HEK293 (cell line): ENCODE data around the gene CRTAP.

Experiments
- KLF10 ChIP-seq: fragments of 450-650 bp; IDR thresholded peaks from 2 replicates; pipeline ENCODE4 v1.5.1; 2018; ENCODE audit warnings: missing biosample characterization, mild to moderate bottlenecking, missing genetic modification characterization
- ZFHX2 ChIP-seq: fragments of 450-650 bp; formaldehyde crosslinking; conservative IDR thresholded peaks from 2 replicates; pipeline ENCODE4 v1.5.1; 2016; ENCODE audit warnings: missing biosample characterization, missing genetic modification characterization
- ZNF19 ChIP-seq: fragments of 450-650 bp; formaldehyde crosslinking; IDR thresholded peaks from 2 replicates; pipeline ENCODE4; 2016; ENCODE audit warnings: missing biosample characterization, missing genetic modification characterization, low read depth
- ZNF214 ChIP-seq: fragments of 450-650 bp; formaldehyde crosslinking; IDR thresholded peaks from 2 replicates; pipeline ENCODE4 v1.5.1; 2017; ENCODE audit warnings: missing biosample characterization, mild to moderate bottlenecking, missing genetic modification characterization, borderline replicate concordance
- ZNF362 ChIP-seq: fragments of 450-650 bp; formaldehyde crosslinking; IDR thresholded peaks from 2 replicates; pipeline ENCODE4 v1.5.1; 2016; ENCODE audit warnings: missing biosample characterization, missing genetic modification characterization
- ZSCAN23 ChIP-seq: fragments of 450-650 bp; formaldehyde crosslinking; IDR thresholded peaks from 2 replicates; pipeline ENCODE4 v1.5.1; 2016; ENCODE audit warnings: missing biosample characterization, missing genetic modification characterization
- ZXDB ChIP-seq: fragments of 450-650 bp; formaldehyde crosslinking; IDR thresholded peaks from 2 replicates; pipeline ENCODE4 v1.5.1; 2016; ENCODE audit warnings: missing biosample characterization, missing genetic modification characterization
- TF ChIP-seq, protein P1 (sequence below): fragments of 450-650 bp; formaldehyde crosslinking; IDR thresholded peaks from 2 replicates; pipeline ENCODE4 v1.5.1; 2016; ENCODE audit warnings: missing biosample characterization, missing genetic modification characterization

DNA sequence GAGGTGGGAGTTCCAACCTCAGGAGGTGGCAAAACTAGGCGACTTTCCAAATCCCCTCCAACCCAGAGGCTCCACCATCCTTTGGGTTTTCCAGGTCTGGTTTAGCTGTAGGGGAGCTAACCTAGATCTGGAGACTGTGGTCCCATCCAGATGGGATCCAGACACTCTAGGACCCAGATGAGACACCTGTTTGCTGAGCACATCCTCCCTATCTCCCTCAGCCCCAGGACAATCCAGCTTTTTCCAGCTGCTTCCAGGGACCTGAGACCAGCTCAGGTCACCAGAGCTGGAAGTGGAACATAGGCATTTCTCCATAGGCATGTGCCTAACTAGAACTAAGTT, 18.2 kb downstream of the CRTAP start:
- no peak for TF ChIP-seq ZFHX2
- TF ChIP-seq, protein P1, sequence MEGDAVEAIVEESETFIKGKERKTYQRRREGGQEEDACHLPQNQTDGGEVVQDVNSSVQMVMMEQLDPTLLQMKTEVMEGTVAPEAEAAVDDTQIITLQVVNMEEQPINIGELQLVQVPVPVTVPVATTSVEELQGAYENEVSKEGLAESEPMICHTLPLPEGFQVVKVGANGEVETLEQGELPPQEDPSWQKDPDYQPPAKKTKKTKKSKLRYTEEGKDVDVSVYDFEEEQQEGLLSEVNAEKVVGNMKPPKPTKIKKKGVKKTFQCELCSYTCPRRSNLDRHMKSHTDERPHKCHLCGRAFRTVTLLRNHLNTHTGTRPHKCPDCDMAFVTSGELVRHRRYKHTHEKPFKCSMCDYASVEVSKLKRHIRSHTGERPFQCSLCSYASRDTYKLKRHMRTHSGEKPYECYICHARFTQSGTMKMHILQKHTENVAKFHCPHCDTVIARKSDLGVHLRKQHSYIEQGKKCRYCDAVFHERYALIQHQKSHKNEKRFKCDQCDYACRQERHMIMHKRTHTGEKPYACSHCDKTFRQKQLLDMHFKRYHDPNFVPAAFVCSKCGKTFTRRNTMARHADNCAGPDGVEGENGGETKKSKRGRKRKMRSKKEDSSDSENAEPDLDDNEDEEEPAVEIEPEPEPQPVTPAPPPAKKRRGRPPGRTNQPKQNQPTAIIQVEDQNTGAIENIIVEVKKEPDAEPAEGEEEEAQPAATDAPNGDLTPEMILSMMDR (tag by site-specific recombination) = no peak
- TF ChIP-seq ZXDB = no peak
- TF ChIP-seq ZNF214 (tag by site-specific recombination) = no peak
- no peak for TF ChIP-seq ZSCAN23 (tag by site-specific recombination)
- no peak for TF ChIP-seq KLF10 (tag by site-specific recombination)
- TF ChIP-seq ZNF362 (tag by site-specific recombination) = no peak
- no peak for TF ChIP-seq ZNF19 (tag by site-specific recombination)
